ENCODE measurements around the gene CFL1. TPM values are rescaled to one million over a fixed set of nuclear protein-coding genes. Genes with fewer than 3 reads are reported as not detected.

CFL1 gene
- total and polyA plus RNA-seq, 2 experiments from 2014 or later, result 1,393 to 2,124 TPM

DNA sequence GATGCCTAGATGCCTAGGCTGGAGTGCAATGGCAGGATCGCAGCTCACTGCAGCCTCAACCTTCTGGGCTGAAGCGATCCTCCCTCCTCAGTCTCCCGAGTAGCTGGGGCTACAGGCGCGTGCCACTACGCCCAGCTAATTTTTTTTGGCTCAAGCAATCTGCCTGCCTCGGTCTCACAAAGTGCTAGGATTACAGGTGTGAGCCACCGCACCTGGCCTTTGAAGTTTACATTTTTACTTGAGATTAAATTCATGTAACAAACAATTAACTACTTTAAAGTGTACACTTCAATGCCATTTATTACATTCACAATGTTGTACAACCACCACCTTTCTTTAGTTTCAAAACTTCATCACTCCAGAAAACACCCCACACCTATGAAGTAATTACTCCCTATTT, 45.7 kb upstream of the CFL1 start:
- H4K20me1 ChIP-seq (replicated peaks; ENCODE audit: insufficient read depth), result no peaks in the 10 kb centered on the region
- Mint-ChIP-seq H3K4me3 (no peak overlapping the region; the same call in 2 of the 3 replicates), H3K36me3 (ENCODE audit: low read depth) (no peaks in the 10 kb centered on the region), H3K4me1 (peaks cover 6% of the 10 kb centered on the region; the same call in 2 of the 3 replicates), H3K9me3 (peaks cover 1% of the 10 kb centered on the region; the same call in 1 of the 3 replicates), H3K27me3 (ENCODE audit: insufficient read depth, low read depth, poor library complexity) (peaks cover 41% of the 10 kb centered on the region), H3K27ac (no peak overlapping the region)
- H3K4me2 ChIP-seq, result no peak overlapping the region
- H3F3A ChIP-seq (replicated peaks; ENCODE audit: low read depth), result peaks cover 10% of the 10 kb centered on the region; the same call in 1 of the 2 replicates
- H3K9me2 ChIP-seq (ENCODE audit: insufficient read depth), result no peaks in the 10 kb centered on the region
- no peak overlapping the region for H3K4me3 ChIP-seq
- ATAC-seq (no peak), DNase-seq (ENCODE audit: low spot score) (no peak)
- H3K36me3 ChIP-seq (ENCODE audit: insufficient read depth), result no peaks in the 10 kb centered on the region
- no peaks in the 10 kb centered on the region for H3K79me2 ChIP-seq (replicated peaks; ENCODE audit: insufficient read depth)
- H3K27me3 ChIP-seq (ENCODE audit: insufficient read depth), result peaks cover 58% of the 10 kb centered on the region
- no peak overlapping the region for H2AFZ ChIP-seq
- H3K27ac ChIP-seq (ENCODE audit: low read depth), result no peak overlapping the region
- TF ChIP-seq, protein P1, sequence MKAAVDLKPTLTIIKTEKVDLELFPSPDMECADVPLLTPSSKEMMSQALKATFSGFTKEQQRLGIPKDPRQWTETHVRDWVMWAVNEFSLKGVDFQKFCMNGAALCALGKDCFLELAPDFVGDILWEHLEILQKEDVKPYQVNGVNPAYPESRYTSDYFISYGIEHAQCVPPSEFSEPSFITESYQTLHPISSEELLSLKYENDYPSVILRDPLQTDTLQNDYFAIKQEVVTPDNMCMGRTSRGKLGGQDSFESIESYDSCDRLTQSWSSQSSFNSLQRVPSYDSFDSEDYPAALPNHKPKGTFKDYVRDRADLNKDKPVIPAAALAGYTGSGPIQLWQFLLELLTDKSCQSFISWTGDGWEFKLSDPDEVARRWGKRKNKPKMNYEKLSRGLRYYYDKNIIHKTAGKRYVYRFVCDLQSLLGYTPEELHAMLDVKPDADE (IDR thresholded peaks at IDR 0.05), result no peak
- TF ChIP-seq JUNB (IDR thresholded peaks at IDR 0.05; ENCODE audit: unreplicated experiment) (no peak), NANOG (IDR thresholded peaks at IDR 0.05; ENCODE audit: borderline replicate concordance) (no peak), EZH2phosphoT487 (IDR thresholded peaks at IDR 0.05; ENCODE audit: unreplicated experiment) (no peak), ZNF331 (CRISPR knock-in tag; IDR thresholded peaks at IDR 0.05; ENCODE audit: low read depth) (no peak), POLR2AphosphoS5 (IDR thresholded peaks at IDR 0.05; ENCODE audit: low read depth) (no peak), CREB1 (CRISPR knock-in tag; IDR thresholded peaks at IDR 0.05; ENCODE audit: low read depth) (no peak), EZH2 (IDR thresholded peaks at IDR 0.05; ENCODE audit: low read depth, unreplicated experiment) (no peak), STAT1 (IDR thresholded peaks at IDR 0.05; ENCODE audit: unreplicated experiment) (no peak), ZNF114 (CRISPR knock-in tag; IDR thresholded peaks at IDR 0.05) (no peak)
- TF ChIP-seq, protein P2, sequence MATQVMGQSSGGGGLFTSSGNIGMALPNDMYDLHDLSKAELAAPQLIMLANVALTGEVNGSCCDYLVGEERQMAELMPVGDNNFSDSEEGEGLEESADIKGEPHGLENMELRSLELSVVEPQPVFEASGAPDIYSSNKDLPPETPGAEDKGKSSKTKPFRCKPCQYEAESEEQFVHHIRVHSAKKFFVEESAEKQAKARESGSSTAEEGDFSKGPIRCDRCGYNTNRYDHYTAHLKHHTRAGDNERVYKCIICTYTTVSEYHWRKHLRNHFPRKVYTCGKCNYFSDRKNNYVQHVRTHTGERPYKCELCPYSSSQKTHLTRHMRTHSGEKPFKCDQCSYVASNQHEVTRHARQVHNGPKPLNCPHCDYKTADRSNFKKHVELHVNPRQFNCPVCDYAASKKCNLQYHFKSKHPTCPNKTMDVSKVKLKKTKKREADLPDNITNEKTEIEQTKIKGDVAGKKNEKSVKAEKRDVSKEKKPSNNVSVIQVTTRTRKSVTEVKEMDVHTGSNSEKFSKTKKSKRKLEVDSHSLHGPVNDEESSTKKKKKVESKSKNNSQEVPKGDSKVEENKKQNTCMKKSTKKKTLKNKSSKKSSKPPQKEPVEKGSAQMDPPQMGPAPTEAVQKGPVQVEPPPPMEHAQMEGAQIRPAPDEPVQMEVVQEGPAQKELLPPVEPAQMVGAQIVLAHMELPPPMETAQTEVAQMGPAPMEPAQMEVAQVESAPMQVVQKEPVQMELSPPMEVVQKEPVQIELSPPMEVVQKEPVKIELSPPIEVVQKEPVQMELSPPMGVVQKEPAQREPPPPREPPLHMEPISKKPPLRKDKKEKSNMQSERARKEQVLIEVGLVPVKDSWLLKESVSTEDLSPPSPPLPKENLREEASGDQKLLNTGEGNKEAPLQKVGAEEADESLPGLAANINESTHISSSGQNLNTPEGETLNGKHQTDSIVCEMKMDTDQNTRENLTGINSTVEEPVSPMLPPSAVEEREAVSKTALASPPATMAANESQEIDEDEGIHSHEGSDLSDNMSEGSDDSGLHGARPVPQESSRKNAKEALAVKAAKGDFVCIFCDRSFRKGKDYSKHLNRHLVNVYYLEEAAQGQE (IDR thresholded peaks at IDR 0.05; ENCODE audit: unreplicated experiment), result no peak
- TF ChIP-seq, protein P3, sequence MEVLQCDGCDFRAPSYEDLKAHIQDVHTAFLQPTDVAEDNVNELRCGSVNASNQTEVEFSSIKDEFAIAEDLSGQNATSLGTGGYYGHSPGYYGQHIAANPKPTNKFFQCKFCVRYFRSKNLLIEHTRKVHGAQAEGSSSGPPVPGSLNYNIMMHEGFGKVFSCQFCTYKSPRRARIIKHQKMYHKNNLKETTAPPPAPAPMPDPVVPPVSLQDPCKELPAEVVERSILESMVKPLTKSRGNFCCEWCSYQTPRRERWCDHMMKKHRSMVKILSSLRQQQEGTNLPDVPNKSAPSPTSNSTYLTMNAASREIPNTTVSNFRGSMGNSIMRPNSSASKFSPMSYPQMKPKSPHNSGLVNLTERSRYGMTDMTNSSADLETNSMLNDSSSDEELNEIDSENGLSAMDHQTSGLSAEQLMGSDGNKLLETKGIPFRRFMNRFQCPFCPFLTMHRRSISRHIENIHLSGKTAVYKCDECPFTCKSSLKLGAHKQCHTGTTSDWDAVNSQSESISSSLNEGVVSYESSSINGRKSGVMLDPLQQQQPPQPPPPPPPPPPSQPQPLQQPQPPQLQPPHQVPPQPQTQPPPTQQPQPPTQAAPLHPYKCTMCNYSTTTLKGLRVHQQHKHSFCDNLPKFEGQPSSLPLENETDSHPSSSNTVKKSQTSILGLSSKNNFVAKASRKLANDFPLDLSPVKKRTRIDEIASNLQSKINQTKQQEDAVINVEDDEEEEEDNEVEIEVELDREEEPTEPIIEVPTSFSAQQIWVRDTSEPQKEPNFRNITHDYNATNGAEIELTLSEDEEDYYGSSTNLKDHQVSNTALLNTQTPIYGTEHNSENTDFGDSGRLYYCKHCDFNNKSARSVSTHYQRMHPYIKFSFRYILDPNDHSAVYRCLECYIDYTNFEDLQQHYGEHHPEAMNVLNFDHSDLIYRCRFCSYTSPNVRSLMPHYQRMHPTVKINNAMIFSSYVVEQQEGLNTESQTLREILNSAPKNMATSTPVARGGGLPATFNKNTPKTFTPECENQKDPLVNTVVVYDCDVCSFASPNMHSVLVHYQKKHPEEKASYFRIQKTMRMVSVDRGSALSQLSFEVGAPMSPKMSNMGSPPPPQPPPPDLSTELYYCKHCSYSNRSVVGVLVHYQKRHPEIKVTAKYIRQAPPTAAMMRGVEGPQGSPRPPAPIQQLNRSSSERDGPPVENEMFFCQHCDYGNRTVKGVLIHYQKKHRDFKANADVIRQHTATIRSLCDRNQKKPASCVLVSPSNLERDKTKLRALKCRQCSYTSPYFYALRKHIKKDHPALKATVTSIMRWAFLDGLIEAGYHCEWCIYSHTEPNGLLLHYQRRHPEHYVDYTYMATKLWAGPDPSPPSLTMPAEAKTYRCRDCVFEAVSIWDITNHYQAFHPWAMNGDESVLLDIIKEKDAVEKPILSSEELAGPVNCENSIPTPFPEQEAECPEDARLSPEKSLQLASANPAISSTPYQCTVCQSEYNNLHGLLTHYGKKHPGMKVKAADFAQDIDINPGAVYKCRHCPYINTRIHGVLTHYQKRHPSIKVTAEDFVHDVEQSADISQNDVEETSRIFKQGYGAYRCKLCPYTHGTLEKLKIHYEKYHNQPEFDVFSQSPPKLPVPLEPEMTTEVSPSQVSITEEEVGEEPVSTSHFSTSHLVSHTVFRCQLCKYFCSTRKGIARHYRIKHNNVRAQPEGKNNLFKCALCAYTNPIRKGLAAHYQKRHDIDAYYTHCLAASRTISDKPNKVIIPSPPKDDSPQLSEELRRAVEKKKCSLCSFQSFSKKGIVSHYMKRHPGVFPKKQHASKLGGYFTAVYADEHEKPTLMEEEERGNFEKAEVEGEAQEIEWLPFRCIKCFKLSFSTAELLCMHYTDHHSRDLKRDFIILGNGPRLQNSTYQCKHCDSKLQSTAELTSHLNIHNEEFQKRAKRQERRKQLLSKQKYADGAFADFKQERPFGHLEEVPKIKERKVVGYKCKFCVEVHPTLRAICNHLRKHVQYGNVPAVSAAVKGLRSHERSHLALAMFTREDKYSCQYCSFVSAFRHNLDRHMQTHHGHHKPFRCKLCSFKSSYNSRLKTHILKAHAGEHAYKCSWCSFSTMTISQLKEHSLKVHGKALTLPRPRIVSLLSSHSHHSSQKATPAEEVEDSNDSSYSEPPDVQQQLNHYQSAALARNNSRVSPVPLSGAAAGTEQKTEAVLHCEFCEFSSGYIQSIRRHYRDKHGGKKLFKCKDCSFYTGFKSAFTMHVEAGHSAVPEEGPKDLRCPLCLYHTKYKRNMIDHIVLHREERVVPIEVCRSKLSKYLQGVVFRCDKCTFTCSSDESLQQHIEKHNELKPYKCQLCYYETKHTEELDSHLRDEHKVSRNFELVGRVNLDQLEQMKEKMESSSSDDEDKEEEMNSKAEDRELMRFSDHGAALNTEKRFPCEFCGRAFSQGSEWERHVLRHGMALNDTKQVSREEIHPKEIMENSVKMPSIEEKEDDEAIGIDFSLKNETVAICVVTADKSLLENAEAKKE (CRISPR knock-in tag; IDR thresholded peaks at IDR 0.05), result no peak
- TF ChIP-seq, protein P4, sequence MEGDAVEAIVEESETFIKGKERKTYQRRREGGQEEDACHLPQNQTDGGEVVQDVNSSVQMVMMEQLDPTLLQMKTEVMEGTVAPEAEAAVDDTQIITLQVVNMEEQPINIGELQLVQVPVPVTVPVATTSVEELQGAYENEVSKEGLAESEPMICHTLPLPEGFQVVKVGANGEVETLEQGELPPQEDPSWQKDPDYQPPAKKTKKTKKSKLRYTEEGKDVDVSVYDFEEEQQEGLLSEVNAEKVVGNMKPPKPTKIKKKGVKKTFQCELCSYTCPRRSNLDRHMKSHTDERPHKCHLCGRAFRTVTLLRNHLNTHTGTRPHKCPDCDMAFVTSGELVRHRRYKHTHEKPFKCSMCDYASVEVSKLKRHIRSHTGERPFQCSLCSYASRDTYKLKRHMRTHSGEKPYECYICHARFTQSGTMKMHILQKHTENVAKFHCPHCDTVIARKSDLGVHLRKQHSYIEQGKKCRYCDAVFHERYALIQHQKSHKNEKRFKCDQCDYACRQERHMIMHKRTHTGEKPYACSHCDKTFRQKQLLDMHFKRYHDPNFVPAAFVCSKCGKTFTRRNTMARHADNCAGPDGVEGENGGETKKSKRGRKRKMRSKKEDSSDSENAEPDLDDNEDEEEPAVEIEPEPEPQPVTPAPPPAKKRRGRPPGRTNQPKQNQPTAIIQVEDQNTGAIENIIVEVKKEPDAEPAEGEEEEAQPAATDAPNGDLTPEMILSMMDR (conservative IDR thresholded peaks at IDR 0.05; ENCODE audit: low read depth in 2 of 2), result no peak
- H3K4me1 ChIP-seq (ENCODE audit: insufficient read depth), result peaks cover 3% of the 10 kb centered on the region

All from GM23338 (cell line).